Colonic mucosa (tissue), 4 donors: ENCODE results near the gene ALDH1A1. TPM values are rescaled to one million over a fixed set of nuclear protein-coding genes. Genes with fewer than 3 reads are reported as not detected.

Source experiments
- DNase-seq: peaks from one replicate; pipeline ENCODE4 v3.0.0-alpha.2; 2020
- H3K27ac ChIP-seq: fragments of 200-600 bp; one replicate; pipeline ENCODE4 v1.8.0; 2021
- H3K27me3 ChIP-seq: fragments of 200-600 bp; one replicate; pipeline ENCODE4 v1.8.0; 2021
- H3K36me3 ChIP-seq: fragments of 200-600 bp; one replicate; pipeline ENCODE4 v1.8.0; 2021
- H3K4me1 ChIP-seq: fragments of 200-600 bp; one replicate; pipeline ENCODE4 v1.8.0; 2021; ENCODE audit warnings: mild to moderate bottlenecking
- H3K4me3 ChIP-seq: fragments of 200-600 bp; one replicate; pipeline ENCODE4 v1.8.0; 2021
- H3K9ac ChIP-seq, 2 donors: one replicate each; pipeline ENCODE4 v1.7.0; 2013; ENCODE audit warnings: control low read depth in 2 of 2, low read depth in 2 of 2, low read length in 2 of 2
- H3K9me3 ChIP-seq: fragments of 200-600 bp; one replicate; pipeline ENCODE4 v1.8.0; 2021
- intact Hi-C: fragments of 100-400 bp; cut with DNase I; formaldehyde crosslinking; loops from one replicate; pipeline ENCODE4 v1.14.1; 2022
- total RNA-seq, 2 donors: library from RNA; stranded (reverse); fragmentation: NEBNext Ultra II Directional in 1 of 2; extraction: Animal tissue kit (Norgen Biotek cat#: 25700) in 1 of 2; gene quantifications; one replicate each; pipeline ENCODE4 v1.2.1, GENCODE V29; 2021
- TF ChIP-seq, protein P1 (sequence below): fragments of 200-600 bp; IDR thresholded peaks from one replicate; pipeline ENCODE4 v1.8.0; 2022; ENCODE audit warnings: antibody characterized with exemption, mild to moderate bottlenecking
- donor health status: healthy.
- donor health status: DM: no; HTN: no; CAD: no.
- donor health status: DM: no; HTN: no; CAD: no.

The ALDH1A1 gene
- total RNA-seq, 2 donors from 2014 or later = 61.3 to 102 TPM

- no peak for DNase-seq
- Histone ChIP-seq H3K4me3 (no peak overlapping the region), H3K36me3 (no peaks in the 10 kb centered on the region), H3K9ac (no peak overlapping the region), H3K9me3 (no peaks in the 10 kb centered on the region), H3K27ac (no peak overlapping the region), H3K4me1 (no peaks in the 10 kb centered on the region), H3K27me3 (no peaks in the 10 kb centered on the region)
- TF ChIP-seq, protein P1, sequence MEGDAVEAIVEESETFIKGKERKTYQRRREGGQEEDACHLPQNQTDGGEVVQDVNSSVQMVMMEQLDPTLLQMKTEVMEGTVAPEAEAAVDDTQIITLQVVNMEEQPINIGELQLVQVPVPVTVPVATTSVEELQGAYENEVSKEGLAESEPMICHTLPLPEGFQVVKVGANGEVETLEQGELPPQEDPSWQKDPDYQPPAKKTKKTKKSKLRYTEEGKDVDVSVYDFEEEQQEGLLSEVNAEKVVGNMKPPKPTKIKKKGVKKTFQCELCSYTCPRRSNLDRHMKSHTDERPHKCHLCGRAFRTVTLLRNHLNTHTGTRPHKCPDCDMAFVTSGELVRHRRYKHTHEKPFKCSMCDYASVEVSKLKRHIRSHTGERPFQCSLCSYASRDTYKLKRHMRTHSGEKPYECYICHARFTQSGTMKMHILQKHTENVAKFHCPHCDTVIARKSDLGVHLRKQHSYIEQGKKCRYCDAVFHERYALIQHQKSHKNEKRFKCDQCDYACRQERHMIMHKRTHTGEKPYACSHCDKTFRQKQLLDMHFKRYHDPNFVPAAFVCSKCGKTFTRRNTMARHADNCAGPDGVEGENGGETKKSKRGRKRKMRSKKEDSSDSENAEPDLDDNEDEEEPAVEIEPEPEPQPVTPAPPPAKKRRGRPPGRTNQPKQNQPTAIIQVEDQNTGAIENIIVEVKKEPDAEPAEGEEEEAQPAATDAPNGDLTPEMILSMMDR = no peak
- intact Hi-C loops = no loop called here
Measured at GRCh38 chr9:72911247-72911775, 41.5 kb downstream of the ALDH1A1 start.

DNA sequence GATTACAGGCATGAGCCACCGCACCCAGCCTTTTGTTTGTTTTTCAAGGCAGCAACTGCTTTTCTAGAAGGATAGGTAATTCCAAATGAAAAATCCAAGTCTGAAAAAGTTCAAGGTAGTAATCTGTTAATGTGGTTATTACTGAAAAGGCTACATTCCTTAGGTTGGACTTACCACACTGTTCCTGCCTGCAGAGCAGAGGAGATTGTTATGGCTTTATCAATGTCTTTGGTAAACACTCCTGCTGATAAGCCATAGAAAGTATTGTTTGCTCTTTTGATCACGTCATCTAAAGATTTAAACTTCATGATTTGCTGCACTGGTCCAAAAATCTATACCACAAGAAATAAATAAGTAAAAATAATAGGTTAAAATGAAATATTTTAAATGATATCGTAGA is 43.4 kb downstream of the ALDH1A1 start:
- Histone ChIP-seq H3K9ac (no peak overlapping the region), H3K27me3 (no peaks in the 10 kb centered on the region), H3K27ac (no peak overlapping the region), H3K36me3 (no peaks in the 10 kb centered on the region), H3K9me3 (no peaks in the 10 kb centered on the region), H3K4me1 (no peaks in the 10 kb centered on the region), H3K4me3 (no peak overlapping the region)
- DNase-seq = peak; percentile 29
- TF ChIP-seq, protein P1 = no peak
- intact Hi-C loops = no loop called here

- Histone ChIP-seq H3K4me3 (no peak overlapping the region), H3K27ac (no peak overlapping the region), H3K36me3 (no peaks in the 10 kb centered on the region), H3K9me3 (no peaks in the 10 kb centered on the region), H3K9ac (no peak overlapping the region), H3K4me1 (no peaks in the 10 kb centered on the region), H3K27me3 (no peaks in the 10 kb centered on the region)
- no peak for DNase-seq
- intact Hi-C loops = no loop called here
- TF ChIP-seq, protein P1 = no peak
Measured at GRCh38 chr9:72907421-72907820, 45.4 kb downstream of the ALDH1A1 start.

DNA sequence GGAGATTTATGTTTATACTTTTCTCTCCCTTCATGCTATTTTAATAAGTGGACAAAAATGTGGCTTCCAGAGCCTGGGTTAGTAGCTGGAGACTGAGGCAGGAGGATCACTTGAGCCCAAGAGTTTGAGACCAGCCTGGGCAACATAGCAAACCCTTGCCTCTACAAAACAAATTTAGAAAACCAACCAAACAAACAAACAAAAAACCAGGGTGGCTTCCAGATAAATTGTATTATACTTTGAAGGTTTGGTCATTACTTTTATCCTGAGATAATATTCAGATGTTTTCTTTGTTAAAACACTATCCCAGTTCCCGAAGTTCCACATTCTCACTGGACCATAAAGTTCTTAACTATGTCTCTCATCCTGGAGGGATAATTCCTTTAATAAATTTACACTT is 46.0 kb downstream of the ALDH1A1 start:
- Histone ChIP-seq H3K9ac (no peak overlapping the region), H3K27me3 (no peaks in the 10 kb centered on the region), H3K9me3 (no peaks in the 10 kb centered on the region), H3K36me3 (no peaks in the 10 kb centered on the region), H3K4me1 (no peaks in the 10 kb centered on the region), H3K27ac (no peak overlapping the region), H3K4me3 (no peak overlapping the region)
- TF ChIP-seq, protein P1 = no peak
- no peak for DNase-seq
- intact Hi-C loops = no loop called here

GRCh38 chr9:72905514-72906480 is 47.1 kb downstream of the ALDH1A1 start:
- TF ChIP-seq, protein P1 = no peak
- Histone ChIP-seq H3K27ac (no peak overlapping the region), H3K4me3 (no peak overlapping the region), H3K9ac (no peak overlapping the region), H3K36me3 (no peaks in the 10 kb centered on the region), H3K9me3 (no peaks in the 10 kb centered on the region), H3K27me3 (no peaks in the 10 kb centered on the region), H3K4me1 (no peaks in the 10 kb centered on the region)
- no peak for DNase-seq
- intact Hi-C loops = no loop called here
